OCI-LY3 (cell line): Measurements from ENCODE around the gene XCL2.
A peak's percentile ranks its signal among the peaks of the same experiment; 100 is the strongest.

Source experiments
- H2AFZ ChIP-seq: fragments of 200-600, 300-600 bp; shearing (Covaris generic); 2 replicates; pipeline ENCODE4 v1.6.0; 2014; ENCODE audit warnings: antibody characterized with exemption, low read depth, low read length
- H3K27ac ChIP-seq: fragments of 200-600, 300-600 bp; sonication (generic); 2 replicates; pipeline ENCODE4 v1.5.1; 2014; ENCODE audit warnings: mild to moderate bottlenecking, low read length, moderate library complexity, mixed read lengths
- H3K27me3 ChIP-seq: fragments of 200-600, 300-600 bp; sonication (generic); 2 replicates; pipeline ENCODE4 v1.6.1; 2014; ENCODE audit warnings: low read depth, low read length, mixed read lengths
- H3K36me3 ChIP-seq: fragments of 200-600, 300-600 bp; sonication (generic); replicated peaks from 2 replicates; pipeline ENCODE3; 2014; ENCODE audit warnings: low read depth, low read length, mixed read lengths
- H3K4me1 ChIP-seq: fragments of 300-600, 200-600 bp; sonication (generic); 2 replicates; pipeline ENCODE4 v1.6.1; 2014; ENCODE audit warnings: low read length, mixed read lengths
- H3K4me2 ChIP-seq: fragments of 200-600, 300-600 bp; sonication (generic); 2 replicates; pipeline ENCODE4 v1.6.1; 2014; ENCODE audit warnings: low read length, mixed read lengths
- H3K4me3 ChIP-seq: fragments of 300-600, 200-600 bp; sonication (generic); 2 replicates; pipeline ENCODE4 v1.5.1; 2014; ENCODE audit warnings: antibody characterized with exemption, mild to moderate bottlenecking, low read length, moderate library complexity
- H3K79me2 ChIP-seq: fragments of 300-600, 200-600 bp; shearing (Covaris generic); 2 replicates; pipeline ENCODE4 v1.6.1; 2014; ENCODE audit warnings: mild to moderate bottlenecking, low read length, mixed read lengths
- H3K9ac ChIP-seq: fragments of 300-600, 200-600 bp; shearing (Covaris generic); 2 replicates; pipeline ENCODE4 v1.6.0; 2014; ENCODE audit warnings: mild to moderate bottlenecking, low read length, moderate library complexity
- H3K9me3 ChIP-seq: fragments of 200-600, 300-600 bp; shearing (Covaris generic); 2 replicates; pipeline ENCODE4 v1.6.1; 2014; ENCODE audit warnings: low read length, mixed read lengths; ENCODE audit not compliant: insufficient read depth
- H4K20me1 ChIP-seq: fragments of 200-600, 300-600 bp; sonication (generic); 2 replicates; pipeline ENCODE4 v1.6.1; 2016; ENCODE audit warnings: low read length, mixed read lengths; ENCODE audit not compliant: insufficient read depth
- CTCF ChIP-seq: fragments of 200-600, 300-600 bp; sonication (generic); IDR thresholded peaks from 2 replicates; pipeline ENCODE4 v1.5.1; 2014; ENCODE audit warnings: antibody characterized with exemption, low read length, low read depth
- EZH2phosphoT487 ChIP-seq: fragments of 200-600 bp; shearing (Covaris generic); IDR thresholded peaks from 2 replicates; pipeline ENCODE4 v1.6.1; 2018; ENCODE audit warnings: antibody characterized with exemption, mixed run types, low read depth

The XCL2 gene

GRCh38 chr1:168529518-168529917 is 14.3 kb downstream of the XCL2 start:
- peaks cover 7% of the 10 kb centered on the region; the same call in 1 of the 2 replicates for H3K27me3 ChIP-seq
- no peaks in the 10 kb centered on the region for H3K4me1 ChIP-seq
- no peak overlapping the region for H3K27ac ChIP-seq
- H4K20me1 ChIP-seq, result no peaks in the 10 kb centered on the region
- H2AFZ ChIP-seq, result no peak overlapping the region
- no peak overlapping the region for H3K9ac ChIP-seq
- no peak for TF ChIP-seq EZH2phosphoT487
- TF ChIP-seq CTCF, result no peak
- H3K4me3 ChIP-seq, result no peak overlapping the region
- H3K4me2 ChIP-seq, result no peak overlapping the region
- no peaks in the 10 kb centered on the region for H3K9me3 ChIP-seq
- H3K79me2 ChIP-seq, result no peaks in the 10 kb centered on the region
- no peaks in the 10 kb centered on the region for H3K36me3 ChIP-seq

GRCh38 chr1:168521401-168522000 is 22.3 kb downstream of the XCL2 start:
- H3K79me2 ChIP-seq, result no peaks in the 10 kb centered on the region
- no peak for TF ChIP-seq CTCF
- no peak for TF ChIP-seq EZH2phosphoT487
- H3K36me3 ChIP-seq, result no peaks in the 10 kb centered on the region
- no peak overlapping the region for H3K4me2 ChIP-seq
- peaks cover 10% of the 10 kb centered on the region for H3K4me1 ChIP-seq
- no peaks in the 10 kb centered on the region for H3K9me3 ChIP-seq
- H3K27me3 ChIP-seq, result no peaks in the 10 kb centered on the region
- H3K4me3 ChIP-seq, result no peak overlapping the region
- no peak overlapping the region for H3K9ac ChIP-seq
- H2AFZ ChIP-seq, result no peak overlapping the region
- H3K27ac ChIP-seq, result no peak overlapping the region
- H4K20me1 ChIP-seq, result no peaks in the 10 kb centered on the region

GRCh38 chr1:168520832-168521231 is 23.0 kb downstream of the XCL2 start:
- Histone ChIP-seq H2AFZ (no peak overlapping the region), H3K4me3 (no peak overlapping the region), H3K36me3 (no peaks in the 10 kb centered on the region), H4K20me1 (no peaks in the 10 kb centered on the region), H3K27ac (no peak overlapping the region), H3K9ac (no peak overlapping the region), H3K9me3 (no peaks in the 10 kb centered on the region), H3K4me2 (0 out of 2 replicates have a peak overlapping the region, but pooled peaks have one; percentile 4), H3K4me1 (peaks cover 10% of the 10 kb centered on the region), H3K79me2 (no peaks in the 10 kb centered on the region), H3K27me3 (no peaks in the 10 kb centered on the region)
- TF ChIP-seq CTCF (no peak), EZH2phosphoT487 (no peak)

- Histone ChIP-seq H3K4me2 (0 out of 2 replicates have a peak overlapping the region, but pooled peaks have one; percentile 4), H3K4me1 (peaks cover 10% of the 10 kb centered on the region), H4K20me1 (no peaks in the 10 kb centered on the region), H3K4me3 (no peak overlapping the region), H2AFZ (0 out of 2 replicates have a peak overlapping the region, but pooled peaks have one; percentile 28), H3K9me3 (no peaks in the 10 kb centered on the region), H3K27me3 (no peaks in the 10 kb centered on the region), H3K27ac (no peak overlapping the region), H3K36me3 (no peaks in the 10 kb centered on the region), H3K9ac (no peak overlapping the region), H3K79me2 (no peaks in the 10 kb centered on the region)
- TF ChIP-seq CTCF (no peak), EZH2phosphoT487 (no peak)
Observed at GRCh38 chr1:168520052-168520751, 23.6 kb downstream of the XCL2 start.
